Measurements from ENCODE around the gene MINPP1. TPM values are rescaled to one million over a fixed set of nuclear protein-coding genes. Genes with fewer than 3 reads are reported as not detected.

MINPP1 gene
- total and polyA plus RNA-seq, 4 donors = 19.1 to 111 (median 24.6) TPM

DNA sequence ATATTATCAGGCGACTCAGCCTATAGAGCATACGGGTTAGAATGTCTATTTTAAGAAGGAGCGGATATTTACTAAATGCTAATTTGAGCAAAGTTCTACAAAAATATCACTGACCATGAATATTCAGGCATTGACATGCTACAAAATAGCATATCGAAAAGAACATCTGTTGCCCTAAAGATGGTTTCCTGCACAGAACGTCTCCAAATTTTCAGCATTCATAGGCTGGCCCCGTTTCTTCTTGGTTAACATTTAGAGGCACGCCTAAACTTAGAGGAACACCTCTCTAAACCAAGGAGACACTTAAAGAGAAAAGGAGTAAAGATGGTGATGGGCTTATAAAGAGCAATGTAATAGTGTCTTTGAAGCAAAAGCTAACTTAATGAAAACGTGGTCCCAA lies 1.3 kb upstream of the MINPP1 start:
- WGBS = 95% methylated on average over 8 of the region's 8 CpGs
- Histone ChIP-seq H3K4me3 (ENCODE audit: low read depth in 1 of 3, low read length in 3 of 3) (no peak overlapping the region), H3K27me3 (ENCODE audit: control insufficient read depth in 4 of 4, insufficient read depth in 4 of 4, low read length in 3 of 4) (no peaks in the 10 kb centered on the region), H3K4me1 (ENCODE audit: control insufficient read depth in 4 of 4, insufficient read depth in 4 of 4, low read length in 3 of 4) (peaks cover 0 to 48% (median 34%) of the 10 kb centered on the region in 4 donors), H3K27ac (ENCODE audit: low read depth in 1 of 2, low read length in 2 of 2) (peak overlapping the region in 1 of 2 donors; percentile 76), H3K36me3 (ENCODE audit: control insufficient read depth in 4 of 4, insufficient read depth in 3 of 4, low read depth in 1 of 4, low read length in 3 of 4) (no peaks in the 10 kb centered on the region), H3K9ac (ENCODE audit: low read depth in 1 of 2, low read length in 2 of 2) (no peak overlapping the region), H3K9me3 (ENCODE audit: control insufficient read depth in 4 of 4, low read length in 3 of 4) (no peaks in the 10 kb centered on the region)
- TF ChIP-seq HNF4G (IDR thresholded peaks at IDR 0.05) (no peak), TAF1 (conservative IDR thresholded peaks at IDR 0.05) (no peak), RXRA (IDR thresholded peaks at IDR 0.05) (no peak), YY1 (IDR thresholded peaks at IDR 0.05) (no peak), JUND (IDR thresholded peaks at IDR 0.05) (no peak), SP1 (IDR thresholded peaks at IDR 0.05) (no peak), FOXA1 (IDR thresholded peaks at IDR 0.05) (no peak), FOXA2 (IDR thresholded peaks at IDR 0.05) (no peak), GABPA (IDR thresholded peaks at IDR 0.05 in 1 of 2, conservative IDR thresholded peaks at IDR 0.05 in 1 of 2) (no peak), NR2F2 (IDR thresholded peaks at IDR 0.05) (no peak)
- TF ChIP-seq, protein P1, sequence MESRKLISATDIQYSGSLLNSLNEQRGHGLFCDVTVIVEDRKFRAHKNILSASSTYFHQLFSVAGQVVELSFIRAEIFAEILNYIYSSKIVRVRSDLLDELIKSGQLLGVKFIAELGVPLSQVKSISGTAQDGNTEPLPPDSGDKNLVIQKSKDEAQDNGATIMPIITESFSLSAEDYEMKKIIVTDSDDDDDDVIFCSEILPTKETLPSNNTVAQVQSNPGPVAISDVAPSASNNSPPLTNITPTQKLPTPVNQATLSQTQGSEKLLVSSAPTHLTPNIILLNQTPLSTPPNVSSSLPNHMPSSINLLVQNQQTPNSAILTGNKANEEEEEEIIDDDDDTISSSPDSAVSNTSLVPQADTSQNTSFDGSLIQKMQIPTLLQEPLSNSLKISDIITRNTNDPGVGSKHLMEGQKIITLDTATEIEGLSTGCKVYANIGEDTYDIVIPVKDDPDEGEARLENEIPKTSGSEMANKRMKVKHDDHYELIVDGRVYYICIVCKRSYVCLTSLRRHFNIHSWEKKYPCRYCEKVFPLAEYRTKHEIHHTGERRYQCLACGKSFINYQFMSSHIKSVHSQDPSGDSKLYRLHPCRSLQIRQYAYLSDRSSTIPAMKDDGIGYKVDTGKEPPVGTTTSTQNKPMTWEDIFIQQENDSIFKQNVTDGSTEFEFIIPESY (IDR thresholded peaks at IDR 0.05) = no peak
- TF ChIP-seq, protein P2, sequence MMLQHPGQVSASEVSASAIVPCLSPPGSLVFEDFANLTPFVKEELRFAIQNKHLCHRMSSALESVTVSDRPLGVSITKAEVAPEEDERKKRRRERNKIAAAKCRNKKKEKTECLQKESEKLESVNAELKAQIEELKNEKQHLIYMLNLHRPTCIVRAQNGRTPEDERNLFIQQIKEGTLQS (IDR thresholded peaks at IDR 0.05) = no peak
- TF ChIP-seq, protein P3, sequence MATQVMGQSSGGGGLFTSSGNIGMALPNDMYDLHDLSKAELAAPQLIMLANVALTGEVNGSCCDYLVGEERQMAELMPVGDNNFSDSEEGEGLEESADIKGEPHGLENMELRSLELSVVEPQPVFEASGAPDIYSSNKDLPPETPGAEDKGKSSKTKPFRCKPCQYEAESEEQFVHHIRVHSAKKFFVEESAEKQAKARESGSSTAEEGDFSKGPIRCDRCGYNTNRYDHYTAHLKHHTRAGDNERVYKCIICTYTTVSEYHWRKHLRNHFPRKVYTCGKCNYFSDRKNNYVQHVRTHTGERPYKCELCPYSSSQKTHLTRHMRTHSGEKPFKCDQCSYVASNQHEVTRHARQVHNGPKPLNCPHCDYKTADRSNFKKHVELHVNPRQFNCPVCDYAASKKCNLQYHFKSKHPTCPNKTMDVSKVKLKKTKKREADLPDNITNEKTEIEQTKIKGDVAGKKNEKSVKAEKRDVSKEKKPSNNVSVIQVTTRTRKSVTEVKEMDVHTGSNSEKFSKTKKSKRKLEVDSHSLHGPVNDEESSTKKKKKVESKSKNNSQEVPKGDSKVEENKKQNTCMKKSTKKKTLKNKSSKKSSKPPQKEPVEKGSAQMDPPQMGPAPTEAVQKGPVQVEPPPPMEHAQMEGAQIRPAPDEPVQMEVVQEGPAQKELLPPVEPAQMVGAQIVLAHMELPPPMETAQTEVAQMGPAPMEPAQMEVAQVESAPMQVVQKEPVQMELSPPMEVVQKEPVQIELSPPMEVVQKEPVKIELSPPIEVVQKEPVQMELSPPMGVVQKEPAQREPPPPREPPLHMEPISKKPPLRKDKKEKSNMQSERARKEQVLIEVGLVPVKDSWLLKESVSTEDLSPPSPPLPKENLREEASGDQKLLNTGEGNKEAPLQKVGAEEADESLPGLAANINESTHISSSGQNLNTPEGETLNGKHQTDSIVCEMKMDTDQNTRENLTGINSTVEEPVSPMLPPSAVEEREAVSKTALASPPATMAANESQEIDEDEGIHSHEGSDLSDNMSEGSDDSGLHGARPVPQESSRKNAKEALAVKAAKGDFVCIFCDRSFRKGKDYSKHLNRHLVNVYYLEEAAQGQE (IDR thresholded peaks at IDR 0.05) = no peak
- TF ChIP-seq, protein P4, sequence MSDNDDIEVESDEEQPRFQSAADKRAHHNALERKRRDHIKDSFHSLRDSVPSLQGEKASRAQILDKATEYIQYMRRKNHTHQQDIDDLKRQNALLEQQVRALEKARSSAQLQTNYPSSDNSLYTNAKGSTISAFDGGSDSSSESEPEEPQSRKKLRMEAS (IDR thresholded peaks at IDR 0.05) = no peak
- DNase-seq (ENCODE audit: low spot score) = no peak

DNA sequence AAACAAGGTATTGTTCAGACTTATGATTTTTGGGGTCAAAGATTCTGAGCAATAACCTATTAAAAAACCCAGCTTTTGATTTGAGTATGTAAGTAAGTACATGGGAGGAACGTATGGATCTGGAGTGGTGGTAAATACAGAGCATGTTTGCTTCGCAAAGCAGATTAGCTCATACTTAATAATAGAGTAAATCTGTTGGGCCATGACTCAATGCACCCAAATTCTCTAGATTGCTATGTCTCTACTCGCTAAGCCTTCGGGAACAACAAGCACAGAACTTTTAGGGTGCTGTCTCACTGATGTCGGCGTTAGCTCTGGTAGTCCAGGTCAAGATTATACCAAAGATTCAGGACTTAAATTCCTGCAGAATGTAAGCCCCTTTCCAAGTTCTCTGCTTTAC lies 807 bp upstream of the MINPP1 start:
- DNase-seq (ENCODE audit: low spot score) = no peak
- Histone ChIP-seq H3K27ac (ENCODE audit: low read depth in 1 of 2, low read length in 2 of 2) (peak overlapping the region; percentile 76 to 86), H3K9ac (ENCODE audit: low read depth in 1 of 2, low read length in 2 of 2) (peak overlapping the region in 1 of 2 donors; percentile 49)

More for the DNA sequence above, 807 bp upstream of the MINPP1 start:
- TF ChIP-seq RAD21 (IDR thresholded peaks at IDR 0.05) (no peak), NR2F2 (IDR thresholded peaks at IDR 0.05) (no peak), RXRA (IDR thresholded peaks at IDR 0.05) (no peak), GABPA (IDR thresholded peaks at IDR 0.05 in 1 of 2, conservative IDR thresholded peaks at IDR 0.05 in 1 of 2) (no peak), FOXA2 (IDR thresholded peaks at IDR 0.05) (no peak), TAF1 (conservative IDR thresholded peaks at IDR 0.05) (no peak), JUND (IDR thresholded peaks at IDR 0.05) (no peak), SP1 (IDR thresholded peaks at IDR 0.05) (no peak), FOXA1 (IDR thresholded peaks at IDR 0.05) (no peak), YY1 (IDR thresholded peaks at IDR 0.05) (no peak)
- TF ChIP-seq, protein P4 (IDR thresholded peaks at IDR 0.05) = no peak
- TF ChIP-seq, protein P2 (IDR thresholded peaks at IDR 0.05) = no peak
- H3K4me1 ChIP-seq (ENCODE audit: control insufficient read depth in 4 of 4, insufficient read depth in 4 of 4, low read length in 3 of 4) = peaks cover 0 to 47% (median 36%) of the 10 kb centered on the region in 4 donors
- no peaks in the 10 kb centered on the region for H3K27me3 ChIP-seq (ENCODE audit: control insufficient read depth in 4 of 4, insufficient read depth in 4 of 4, low read length in 3 of 4)
- no peaks in the 10 kb centered on the region for H3K9me3 ChIP-seq (ENCODE audit: control insufficient read depth in 4 of 4, low read length in 3 of 4)
- H3K36me3 ChIP-seq (ENCODE audit: control insufficient read depth in 4 of 4, insufficient read depth in 3 of 4, low read depth in 1 of 4, low read length in 3 of 4) = no peaks in the 10 kb centered on the region
- H3K4me3 ChIP-seq (ENCODE audit: low read depth in 1 of 3, low read length in 3 of 3) = peak overlapping the region; percentile 74 to 94 (median 91)
- 74% methylated on average over 6 of the region's 6 CpGs for WGBS

All from liver (tissue), 9 donors.